ENCODE measurements around the gene MAD1L1. TPM values are rescaled to one million over a fixed set of nuclear protein-coding genes. Genes with fewer than 3 reads are reported as not detected.

Gene MAD1L1
- total RNA-seq, 2 experiments from 2014 or later, result 40.0 to 44.7 TPM

- no peaks in the 10 kb centered on the region for H3K27me3 Mint-ChIP-seq
- intact Hi-C loops (cut with micrococcal nuclease), result no loop called here
- no peak for TF ChIP-seq CTCF (IDR thresholded peaks at IDR 0.05)
- ChIA-PET CTCF (no interaction called here), POLR2A (no interaction called here)
- H3K4me1 Mint-ChIP-seq (ENCODE audit: low read depth), result no peaks in the 10 kb centered on the region
- H3K36me3 Mint-ChIP-seq (ENCODE audit: low read depth), result peaks cover 2% of the 10 kb centered on the region
- no peaks in the 10 kb centered on the region for H3K9me3 Mint-ChIP-seq
- no peak overlapping the region for H3K4me3 Mint-ChIP-seq
- H3K27ac Mint-ChIP-seq, result no peak overlapping the region
- no peak for DNase-seq
- ATAC-seq, result no peak
Observed at GRCh38 chr7:2010101-2010500, 222.6 kb downstream of the MAD1L1 start.

- H3K27ac Mint-ChIP-seq, result no peak overlapping the region
- CTCF ChIA-PET, result no interaction called here
- no peaks in the 10 kb centered on the region for H3K27me3 Mint-ChIP-seq
- H3K4me1 Mint-ChIP-seq (ENCODE audit: low read depth), result no peaks in the 10 kb centered on the region
- no peaks in the 10 kb centered on the region for H3K9me3 Mint-ChIP-seq
- no peak for TF ChIP-seq CTCF (IDR thresholded peaks at IDR 0.05)
- intact Hi-C loops (cut with micrococcal nuclease), result no loop called here
- H3K36me3 Mint-ChIP-seq (ENCODE audit: low read depth), result peaks cover 2% of the 10 kb centered on the region
- ATAC-seq (no peak), DNase-seq (no peak)
- POLR2A ChIA-PET, result interaction anchor here (0.7 kb wide), 1 partner anchor 1507 kb away, joined by 3 read pairs; no protein-coding TSS in a partner anchor
- H3K4me3 Mint-ChIP-seq, result no peak overlapping the region
Observed at GRCh38 chr7:2009541-2010001, 223.2 kb downstream of the MAD1L1 start.

GRCh38 chr7:2008936-2009540 lies 223.7 kb downstream of the MAD1L1 start:
- H3K27ac Mint-ChIP-seq, result no peak overlapping the region
- H3K9me3 Mint-ChIP-seq, result no peaks in the 10 kb centered on the region
- CTCF ChIA-PET, result no interaction called here
- POLR2A ChIA-PET, result interaction anchor here (0.7 kb wide), 1 partner anchor 1508 kb away, joined by 3 read pairs; no protein-coding TSS in a partner anchor
- no peaks in the 10 kb centered on the region for H3K27me3 Mint-ChIP-seq
- intact Hi-C loops (cut with micrococcal nuclease), result no loop called here
- no peak for TF ChIP-seq CTCF (IDR thresholded peaks at IDR 0.05)
- peaks cover 2% of the 10 kb centered on the region for H3K36me3 Mint-ChIP-seq (ENCODE audit: low read depth)
- H3K4me3 Mint-ChIP-seq, result no peak overlapping the region
- ATAC-seq (no peak), DNase-seq (no peak)
- H3K4me1 Mint-ChIP-seq (ENCODE audit: low read depth), result no peaks in the 10 kb centered on the region

- no peaks in the 10 kb centered on the region for H3K27me3 Mint-ChIP-seq
- no peak for ATAC-seq
- no peaks in the 10 kb centered on the region for H3K9me3 Mint-ChIP-seq
- H3K4me3 Mint-ChIP-seq, result no peak overlapping the region
- no peaks in the 10 kb centered on the region for H3K4me1 Mint-ChIP-seq (ENCODE audit: low read depth)
- no peak overlapping the region for H3K27ac Mint-ChIP-seq
- CTCF ChIA-PET, result no interaction called here
- intact Hi-C loops (cut with micrococcal nuclease), result no loop called here
- no peak for DNase-seq
- POLR2A ChIA-PET, result no interaction called here
- TF ChIP-seq CTCF (IDR thresholded peaks at IDR 0.05), result no peak
- peaks cover 2% of the 10 kb centered on the region for H3K36me3 Mint-ChIP-seq (ENCODE audit: low read depth)
Observed at GRCh38 chr7:2008101-2008935, 224.4 kb downstream of the MAD1L1 start.

- no peaks in the 10 kb centered on the region for H3K27me3 Mint-ChIP-seq
- ATAC-seq (no peak), DNase-seq (no peak)
- H3K4me3 Mint-ChIP-seq, result no peak overlapping the region
- CTCF ChIA-PET, result no interaction called here
- H3K27ac Mint-ChIP-seq, result no peak overlapping the region
- POLR2A ChIA-PET, result no interaction called here
- no peaks in the 10 kb centered on the region for H3K9me3 Mint-ChIP-seq
- intact Hi-C loops (cut with micrococcal nuclease), result no loop called here
- no peaks in the 10 kb centered on the region for H3K4me1 Mint-ChIP-seq (ENCODE audit: low read depth)
- H3K36me3 Mint-ChIP-seq (ENCODE audit: low read depth), result peaks cover 2% of the 10 kb centered on the region
- TF ChIP-seq CTCF (IDR thresholded peaks at IDR 0.05), result no peak
Observed at GRCh38 chr7:2007551-2007950, 225.2 kb downstream of the MAD1L1 start.

Data from activated CD8-positive, alpha-beta T cell treated with anti-CD3 and anti-CD28 coated beads for 36 hours (primary cell).